NCI-H2107 treated with DMSO at 0.1 percent for 48 hours (cell line): ENCODE measurements around the gene SLC4A2.

Experiments used
- DNase-seq: peaks from one replicate; lab custom pipeline; 2025; ENCODE audit not compliant: unreplicated experiment; lab: John Stamatoyannopoulos, UW

Gene SLC4A2

DNA sequence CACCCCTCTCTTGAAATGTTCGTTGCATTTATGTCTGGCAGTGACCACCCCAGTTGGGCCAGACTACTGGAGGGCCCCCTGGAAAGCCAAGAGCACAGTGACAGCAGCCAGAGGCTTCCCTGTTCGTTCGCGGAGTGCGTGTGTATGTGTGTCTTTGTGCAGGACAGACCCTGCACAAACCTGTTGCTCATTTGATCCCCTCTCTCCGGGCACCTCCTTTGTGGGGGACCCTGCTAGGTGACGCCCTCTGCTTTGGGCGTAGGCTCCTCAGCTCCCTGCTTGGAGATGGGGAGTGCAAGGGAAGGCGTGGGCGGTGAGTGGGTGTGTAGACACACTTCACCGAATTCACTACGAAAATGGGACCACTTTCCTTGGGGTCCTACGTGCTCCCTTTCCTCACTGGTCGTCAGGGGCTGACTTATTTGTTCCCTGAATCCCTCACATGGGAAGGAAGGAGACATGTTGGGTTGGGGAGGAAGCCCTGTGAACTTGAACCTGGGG is 65.6 kb downstream of the SLC4A2 start:
- no peak for DNase-seq

DNA sequence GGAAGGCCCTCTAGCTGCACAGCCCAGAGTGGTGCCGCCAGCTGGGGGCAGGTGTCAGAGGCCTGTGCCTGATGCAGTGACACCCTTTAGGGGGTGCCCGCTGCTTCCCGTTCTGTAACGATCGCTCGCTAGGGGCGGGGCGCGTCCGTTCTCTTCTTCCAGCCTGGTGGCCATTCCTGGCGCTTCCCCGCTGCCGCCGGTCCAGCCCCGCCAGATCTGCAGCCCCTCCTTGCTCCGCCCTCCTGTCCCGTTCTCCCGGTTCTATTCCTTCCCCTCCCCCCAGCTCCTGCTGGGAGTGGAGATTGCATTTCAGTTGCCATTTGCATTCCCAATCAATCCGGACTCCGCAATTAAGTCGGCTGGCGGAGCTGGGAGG is 66.1 kb downstream of the SLC4A2 start:
- no peak for DNase-seq

DNA sequence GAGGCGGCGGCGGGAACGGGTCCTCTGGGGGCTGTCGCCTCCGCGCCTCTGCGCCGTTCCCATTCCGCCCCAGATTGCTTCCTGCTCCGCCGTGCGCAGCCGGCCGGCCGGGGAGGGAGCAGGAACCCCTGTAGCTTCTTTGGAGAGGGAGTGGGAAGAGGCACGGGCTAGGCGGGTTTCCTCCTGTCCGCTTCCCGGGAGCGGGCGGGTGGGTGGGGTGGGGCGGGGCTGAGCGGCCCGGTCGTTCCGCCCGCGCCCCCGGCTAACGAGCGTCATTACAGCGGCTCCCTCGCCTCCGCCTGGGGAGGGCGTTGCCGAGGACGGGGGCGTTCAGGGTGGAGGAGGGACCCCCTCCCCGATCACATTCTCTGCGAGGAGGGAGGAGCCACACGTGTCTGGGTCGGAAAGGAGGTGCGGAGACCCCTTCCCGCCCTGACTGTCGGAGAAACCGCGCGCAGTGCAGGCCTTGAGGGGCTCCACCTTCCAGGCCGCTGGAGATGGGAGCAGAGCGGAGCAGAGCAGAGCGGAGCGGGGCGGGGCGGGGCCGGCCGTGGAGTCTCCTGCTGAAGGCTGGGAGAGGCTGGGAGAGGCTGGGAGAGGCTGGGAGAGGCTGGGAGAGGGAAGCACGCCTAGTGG is 66.6 kb downstream of the SLC4A2 start:
- DNase-seq: no peak
